Measurements from ENCODE around the gene TRPM4.

The TRPM4 gene

DNA sequence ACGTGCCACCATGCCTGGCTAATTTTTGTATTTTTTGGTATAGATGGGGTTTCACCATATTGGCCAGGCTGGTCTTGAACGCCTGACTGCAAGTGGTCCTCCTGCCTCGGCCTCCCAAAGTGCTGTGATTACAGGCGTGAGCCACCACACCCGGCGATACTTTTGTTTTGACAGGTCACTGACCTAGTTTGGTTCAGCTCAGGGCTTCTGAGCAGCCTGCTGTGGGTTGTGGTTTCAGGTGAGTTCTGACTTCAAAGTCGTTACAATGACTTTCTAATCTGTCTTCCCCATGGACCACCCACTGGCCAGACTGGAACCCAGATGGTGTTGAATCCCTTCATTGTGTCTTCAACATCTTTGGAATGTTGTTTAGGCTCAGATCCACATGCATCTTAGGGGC, 73.8 kb downstream of the TRPM4 start:
- no peak overlapping the region for H3K27ac ChIP-seq (ENCODE audit: low read length)
- no peak overlapping the region for H3K4me2 ChIP-seq (ENCODE audit: insufficient read depth, low read length)
- no peaks in the 10 kb centered on the region for H3K79me2 ChIP-seq (ENCODE audit: insufficient read depth, low read length)

DNA sequence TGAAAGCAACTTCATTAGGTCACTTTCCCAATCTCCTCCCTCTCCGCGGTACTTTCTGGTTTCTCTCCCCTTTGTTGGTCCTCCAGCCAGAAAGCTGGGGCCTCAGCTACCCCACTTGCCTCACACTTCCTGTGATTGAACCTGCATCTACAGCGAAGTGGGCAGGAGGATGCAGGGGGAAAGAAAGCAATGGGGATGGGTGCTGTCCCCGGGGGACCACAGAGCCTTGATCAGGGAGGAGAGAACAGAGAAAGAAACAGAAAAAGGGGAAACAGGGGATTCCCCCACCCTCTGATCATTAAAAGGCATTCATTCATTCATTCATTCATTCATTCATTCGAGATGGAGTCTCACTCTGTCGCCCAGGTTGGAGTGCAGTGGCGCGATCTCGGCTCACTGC, 74.2 kb downstream of the TRPM4 start:
- ATAC-seq (ENCODE audit: insufficient read depth, low read depth) (no peak), DNase-seq (no peak)
- Histone ChIP-seq H4K20me1 (ENCODE audit: insufficient read depth, low read length) (no peaks in the 10 kb centered on the region), H3K9me3 (ENCODE audit: insufficient read depth, low read length, severe bottlenecking) (no peaks in the 10 kb centered on the region), H3K4me1 (ENCODE audit: insufficient read depth, low read length) (no peaks in the 10 kb centered on the region), H3K36me3 (ENCODE audit: insufficient read depth, low read length) (no peaks in the 10 kb centered on the region), H3K27me3 (ENCODE audit: insufficient read depth, low read length, poor library complexity) (peaks cover 10% of the 10 kb centered on the region), H3K79me2 (ENCODE audit: insufficient read depth, low read length) (no peaks in the 10 kb centered on the region), H3K4me3 (ENCODE audit: low read depth in 1 of 2, low read length in 2 of 2) (no peak overlapping the region), H3K9ac (ENCODE audit: low read depth, low read length) (no peak overlapping the region), H2AFZ (ENCODE audit: low read depth, low read length) (no peak overlapping the region), H3K27ac (ENCODE audit: low read length) (no peak overlapping the region), H3K4me2 (ENCODE audit: insufficient read depth, low read length) (no peak overlapping the region)
- no peak for TF ChIP-seq EZH2 (IDR thresholded peaks at IDR 0.05; ENCODE audit: borderline replicate concordance, low read depth, low read length, severe bottlenecking)
- TF ChIP-seq, protein P1, sequence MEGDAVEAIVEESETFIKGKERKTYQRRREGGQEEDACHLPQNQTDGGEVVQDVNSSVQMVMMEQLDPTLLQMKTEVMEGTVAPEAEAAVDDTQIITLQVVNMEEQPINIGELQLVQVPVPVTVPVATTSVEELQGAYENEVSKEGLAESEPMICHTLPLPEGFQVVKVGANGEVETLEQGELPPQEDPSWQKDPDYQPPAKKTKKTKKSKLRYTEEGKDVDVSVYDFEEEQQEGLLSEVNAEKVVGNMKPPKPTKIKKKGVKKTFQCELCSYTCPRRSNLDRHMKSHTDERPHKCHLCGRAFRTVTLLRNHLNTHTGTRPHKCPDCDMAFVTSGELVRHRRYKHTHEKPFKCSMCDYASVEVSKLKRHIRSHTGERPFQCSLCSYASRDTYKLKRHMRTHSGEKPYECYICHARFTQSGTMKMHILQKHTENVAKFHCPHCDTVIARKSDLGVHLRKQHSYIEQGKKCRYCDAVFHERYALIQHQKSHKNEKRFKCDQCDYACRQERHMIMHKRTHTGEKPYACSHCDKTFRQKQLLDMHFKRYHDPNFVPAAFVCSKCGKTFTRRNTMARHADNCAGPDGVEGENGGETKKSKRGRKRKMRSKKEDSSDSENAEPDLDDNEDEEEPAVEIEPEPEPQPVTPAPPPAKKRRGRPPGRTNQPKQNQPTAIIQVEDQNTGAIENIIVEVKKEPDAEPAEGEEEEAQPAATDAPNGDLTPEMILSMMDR (IDR thresholded peaks at IDR 0.05; ENCODE audit: borderline replicate concordance, extremely low read depth, low read length, poor library complexity, severe bottlenecking), result no peak

More for the DNA sequence above, 73.8 kb downstream of the TRPM4 start:
- no peak for DNase-seq
- Histone ChIP-seq H3K4me3 (ENCODE audit: low read depth in 1 of 2, low read length in 2 of 2) (no peak overlapping the region), H3K4me1 (ENCODE audit: insufficient read depth, low read length) (no peaks in the 10 kb centered on the region), H3K36me3 (ENCODE audit: insufficient read depth, low read length) (no peaks in the 10 kb centered on the region), H3K9ac (ENCODE audit: low read depth, low read length) (no peak overlapping the region), H3K27me3 (ENCODE audit: insufficient read depth, low read length, poor library complexity) (peaks cover 10% of the 10 kb centered on the region), H4K20me1 (ENCODE audit: insufficient read depth, low read length) (no peaks in the 10 kb centered on the region), H2AFZ (ENCODE audit: low read depth, low read length) (no peak overlapping the region), H3K9me3 (ENCODE audit: insufficient read depth, low read length, severe bottlenecking) (no peaks in the 10 kb centered on the region)
- no peak for ATAC-seq (ENCODE audit: insufficient read depth, low read depth)
- TF ChIP-seq, protein P1 (IDR thresholded peaks at IDR 0.05; ENCODE audit: borderline replicate concordance, extremely low read depth, low read length, poor library complexity, severe bottlenecking), result no peak
- no peak for TF ChIP-seq EZH2 (IDR thresholded peaks at IDR 0.05; ENCODE audit: borderline replicate concordance, low read depth, low read length, severe bottlenecking)

DNA sequence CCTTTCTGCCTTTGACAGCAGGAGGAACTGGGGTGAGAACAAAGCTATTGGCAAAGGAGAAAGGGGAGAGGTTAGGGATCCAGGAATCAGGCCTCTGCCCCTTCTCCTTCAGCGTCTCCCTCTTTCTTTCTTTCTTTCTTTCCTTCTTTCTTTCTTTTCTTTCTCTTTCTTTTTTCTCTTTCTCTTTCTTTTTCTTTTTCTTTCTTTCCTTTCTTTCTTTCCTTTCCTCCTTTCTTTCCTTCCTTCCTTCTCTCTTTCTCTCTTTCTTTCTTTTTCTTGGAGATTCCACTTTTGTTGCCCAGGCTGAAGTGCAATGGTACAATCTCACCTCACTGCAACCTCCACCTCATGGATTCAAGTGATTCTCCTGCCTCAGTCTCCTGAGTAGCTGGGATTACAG, 75.6 kb downstream of the TRPM4 start:
- no peak overlapping the region for H3K27ac ChIP-seq (ENCODE audit: low read length)
- DNase-seq (no peak), ATAC-seq (ENCODE audit: insufficient read depth, low read depth) (no peak)
- TF ChIP-seq, protein P1 (IDR thresholded peaks at IDR 0.05; ENCODE audit: borderline replicate concordance, extremely low read depth, low read length, poor library complexity, severe bottlenecking), result no peak
- no peak for TF ChIP-seq EZH2 (IDR thresholded peaks at IDR 0.05; ENCODE audit: borderline replicate concordance, low read depth, low read length, severe bottlenecking)
- H2AFZ ChIP-seq (ENCODE audit: low read depth, low read length), result no peak overlapping the region
- peaks cover 10% of the 10 kb centered on the region for H3K27me3 ChIP-seq (ENCODE audit: insufficient read depth, low read length, poor library complexity)
- no peaks in the 10 kb centered on the region for H3K79me2 ChIP-seq (ENCODE audit: insufficient read depth, low read length)
- H3K4me2 ChIP-seq (ENCODE audit: insufficient read depth, low read length), result no peak overlapping the region
- H3K9ac ChIP-seq (ENCODE audit: low read depth, low read length), result no peak overlapping the region
- H3K4me1 ChIP-seq (ENCODE audit: insufficient read depth, low read length), result no peaks in the 10 kb centered on the region
- H3K9me3 ChIP-seq (ENCODE audit: insufficient read depth, low read length, severe bottlenecking), result no peaks in the 10 kb centered on the region
- no peak overlapping the region for H3K4me3 ChIP-seq (ENCODE audit: low read depth in 1 of 2, low read length in 2 of 2)
- H3K36me3 ChIP-seq (ENCODE audit: insufficient read depth, low read length), result no peaks in the 10 kb centered on the region
- H4K20me1 ChIP-seq (ENCODE audit: insufficient read depth, low read length), result no peaks in the 10 kb centered on the region

DNA sequence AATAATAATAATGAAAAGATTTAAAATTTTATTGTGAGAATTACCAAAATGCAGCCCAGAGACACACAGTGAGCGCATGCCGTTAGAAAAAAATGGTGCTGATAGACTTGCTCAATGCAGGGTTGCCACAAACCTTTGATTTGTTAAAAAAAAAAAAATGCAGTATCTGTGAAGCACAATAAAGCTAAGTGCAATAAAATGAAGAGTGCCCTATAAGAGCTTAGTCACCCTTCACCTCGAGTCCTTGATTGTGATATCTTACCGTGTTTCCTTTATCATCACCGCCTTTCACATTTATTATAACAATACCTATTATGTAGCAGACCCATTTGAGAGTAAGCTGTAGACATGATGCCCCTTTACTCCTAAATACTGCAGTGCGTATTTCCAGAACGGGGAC, 84.2 kb downstream of the TRPM4 start:
- H2AFZ ChIP-seq (ENCODE audit: low read depth, low read length), result no peak overlapping the region
- DNase-seq (no peak), ATAC-seq (ENCODE audit: insufficient read depth, low read depth) (no peak)
- no peaks in the 10 kb centered on the region for H3K9me3 ChIP-seq (ENCODE audit: insufficient read depth, low read length, severe bottlenecking)
- H3K4me2 ChIP-seq (ENCODE audit: insufficient read depth, low read length), result no peak overlapping the region
- TF ChIP-seq EZH2 (IDR thresholded peaks at IDR 0.05; ENCODE audit: borderline replicate concordance, low read depth, low read length, severe bottlenecking), result no peak
- TF ChIP-seq, protein P1 (IDR thresholded peaks at IDR 0.05; ENCODE audit: borderline replicate concordance, extremely low read depth, low read length, poor library complexity, severe bottlenecking), result no peak
- H3K79me2 ChIP-seq (ENCODE audit: insufficient read depth, low read length), result no peaks in the 10 kb centered on the region
- no peak overlapping the region for H3K9ac ChIP-seq (ENCODE audit: low read depth, low read length)
- H3K36me3 ChIP-seq (ENCODE audit: insufficient read depth, low read length), result no peaks in the 10 kb centered on the region
- no peak overlapping the region for H3K4me3 ChIP-seq (ENCODE audit: low read depth in 1 of 2, low read length in 2 of 2)
- H3K27ac ChIP-seq (ENCODE audit: low read length), result no peak overlapping the region
- H3K4me1 ChIP-seq (ENCODE audit: insufficient read depth, low read length), result no peaks in the 10 kb centered on the region
- no peaks in the 10 kb centered on the region for H4K20me1 ChIP-seq (ENCODE audit: insufficient read depth, low read length)
- H3K27me3 ChIP-seq (ENCODE audit: insufficient read depth, low read length, poor library complexity), result no peaks in the 10 kb centered on the region

Data from DND-41 (cell line).